GM23248 (cell line): ENCODE results near the gene BCL7C. TPM values are rescaled to one million over a fixed set of nuclear protein-coding genes. Genes with fewer than 3 reads are reported as not detected.

Experiments
- DNase-seq: peaks from one replicate; pipeline ENCODE4 v3.0.0-alpha.2; 2015
- H2AFZ ChIP-seq: fragments of 200-600 bp; sonication (generic); 2 replicates; pipeline ENCODE4 v1.6.1; 2016; ENCODE audit warnings: antibody characterized with exemption
- H3F3A ChIP-seq: fragments of 200-600 bp; sonication (generic); 2 replicates; pipeline ENCODE4 v1.6.1; 2016; ENCODE audit warnings: mild to moderate bottlenecking, antibody characterized with exemption, mixed run types; ENCODE audit not compliant: insufficient read depth
- H3K27ac ChIP-seq: fragments of 200-600 bp; sonication (generic); 2 replicates; pipeline ENCODE4 v1.5.1; 2016; ENCODE audit warnings: mild to moderate bottlenecking
- H3K27me3 ChIP-seq: fragments of 200-600 bp; sonication (generic); replicated peaks from 2 replicates; pipeline ENCODE4 v1.6.1; 2016; ENCODE audit warnings: mild to moderate bottlenecking; ENCODE audit not compliant: insufficient read depth
- H3K36me3 ChIP-seq: fragments of 200-600 bp; sonication (generic); 2 replicates; pipeline ENCODE4 v1.6.1; 2016; ENCODE audit warnings: low read depth, mild to moderate bottlenecking
- H3K4me1 ChIP-seq: fragments of 200-600 bp; sonication (generic); 2 replicates; pipeline ENCODE4 v1.6.1; 2016; ENCODE audit warnings: mild to moderate bottlenecking; ENCODE audit not compliant: insufficient read depth
- H3K4me2 ChIP-seq: fragments of 200-600 bp; sonication (generic); one replicate; pipeline ENCODE4 v1.6.1; 2016; ENCODE audit warnings: mild to moderate bottlenecking; ENCODE audit not compliant: unreplicated experiment
- H3K4me3 ChIP-seq: fragments of 200-600 bp; sonication (generic); 2 replicates; pipeline ENCODE4 v1.5.1; 2016; ENCODE audit warnings: mild to moderate bottlenecking
- H3K79me2 ChIP-seq: fragments of 200-600 bp; sonication (generic); 2 replicates; pipeline ENCODE4 v1.6.1; 2016; ENCODE audit warnings: mild to moderate bottlenecking; ENCODE audit not compliant: insufficient read depth
- H3K9ac ChIP-seq: fragments of 200-600 bp; sonication (generic); 2 replicates; pipeline ENCODE4 v1.6.1; 2016; ENCODE audit warnings: mild to moderate bottlenecking
- H3K9me2 ChIP-seq: fragments of 200-600 bp; sonication (generic); 2 replicates; pipeline ENCODE4 v1.6.1; 2016; ENCODE audit warnings: mixed run types, mild to moderate bottlenecking, moderate library complexity; ENCODE audit not compliant: insufficient read depth
- H3K9me3 ChIP-seq: fragments of 200-600 bp; sonication (generic); one replicate; pipeline ENCODE4 v1.6.1; 2017; ENCODE audit warnings: low read depth
- H4K20me1 ChIP-seq: fragments of 200-600 bp; sonication (generic); 2 replicates; pipeline ENCODE4 v1.6.0; 2016; ENCODE audit not compliant: insufficient read depth
- EZH2 ChIP-seq: fragments of 200-600 bp; sonication (generic); IDR thresholded peaks from 2 replicates; pipeline ENCODE4 v1.6.1; 2018; ENCODE audit warnings: antibody characterized with exemption, mild to moderate bottlenecking; ENCODE audit not compliant: insufficient read depth, poor library complexity, severe bottlenecking
- EZH2phosphoT487 ChIP-seq: fragments of 200-600 bp; sonication (generic); IDR thresholded peaks from 2 replicates; pipeline ENCODE4 v1.6.1; 2018; ENCODE audit warnings: antibody characterized with exemption, moderate library complexity, mild to moderate bottlenecking, low read depth; ENCODE audit not compliant: insufficient read depth
- WGBS, 2 experiments: methylation state at CpG; one replicate each; pipeline ENCODE4 v1.1.6; 2015 to 2017; ENCODE audit warnings: low lambda C conversion rate in 2 of 2, low coverage in 1 of 2; ENCODE audit errors: missing lambda C conversion rate in 2 of 2; 5-methylcytosine and 5-hydroxymethylcytosine counted together
- in situ Hi-C: fragments of 300-500 bp; cut with MboI; formaldehyde crosslinking; loops from 2 replicates; pipeline ENCODE4 v1.15.0; 2020
- polyA plus RNA-seq: library from polyadenylated mRNA; unstranded; fragments of >200 nt; fragmentation: Nextera tagmentation; extraction: Ambion mirVana; gene quantifications from 2 replicates; pipeline ENCODE4 v1.2.1, GENCODE V29; 2016
- total RNA-seq: library from RNA; depleted of rRNA; stranded (reverse); fragments of >200 nt; shearing (Covaris generic); gene quantifications from 2 replicates; pipeline ENCODE4 v1.2.3, GENCODE V29; 2014

The BCL7C gene
- total and polyA plus RNA-seq, 2 experiments from 2014 or later = 62.5 to 77.1 TPM

DNA sequence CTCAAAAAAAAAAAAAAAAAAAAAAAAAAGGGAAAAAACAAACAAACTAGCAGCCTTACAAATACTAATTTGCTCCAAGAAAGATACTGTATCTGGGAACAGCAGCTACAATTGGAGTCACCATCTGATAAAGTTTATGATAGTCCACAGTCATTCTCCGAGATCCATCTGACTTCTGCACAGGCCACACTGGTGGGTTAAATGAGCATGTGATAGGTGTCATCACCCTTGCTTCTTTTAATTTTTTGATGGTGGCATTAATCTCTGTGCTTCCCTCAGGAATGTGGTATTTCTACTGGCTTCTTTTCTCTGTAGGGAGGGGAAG lies 49.6 kb downstream of the BCL7C start:
- H4K20me1 ChIP-seq = no peaks in the 10 kb centered on the region
- H3F3A ChIP-seq = 0 out of 2 replicates have a peak, but pooled peaks cover 9% of the 10 kb centered on the region
- H3K27ac ChIP-seq = no peak overlapping the region
- no peak for DNase-seq
- H3K9ac ChIP-seq = no peak overlapping the region
- in situ Hi-C loops = loop anchor here (5.0 kb wide), 1 partner anchor 73 kb away; no protein-coding TSS in a partner anchor
- TF ChIP-seq EZH2phosphoT487 = no peak
- 44 to 50% methylated on average over 1 of the region's 1 CpG for whole genome bisulfite sequencing, 2 experiments
- peaks cover 6% of the 10 kb centered on the region; the same call in 1 of the 2 replicates for H3K4me1 ChIP-seq
- no peaks in the 10 kb centered on the region for H3K36me3 ChIP-seq
- H3K4me2 ChIP-seq = no peak overlapping the region
- H3K79me2 ChIP-seq = no peaks in the 10 kb centered on the region
- H3K4me3 ChIP-seq = no peak overlapping the region
- H3K27me3 ChIP-seq = no peaks in the 10 kb centered on the region
- H2AFZ ChIP-seq = no peak overlapping the region
- no peaks in the 10 kb centered on the region for H3K9me3 ChIP-seq
- H3K9me2 ChIP-seq = no peaks in the 10 kb centered on the region

DNA sequence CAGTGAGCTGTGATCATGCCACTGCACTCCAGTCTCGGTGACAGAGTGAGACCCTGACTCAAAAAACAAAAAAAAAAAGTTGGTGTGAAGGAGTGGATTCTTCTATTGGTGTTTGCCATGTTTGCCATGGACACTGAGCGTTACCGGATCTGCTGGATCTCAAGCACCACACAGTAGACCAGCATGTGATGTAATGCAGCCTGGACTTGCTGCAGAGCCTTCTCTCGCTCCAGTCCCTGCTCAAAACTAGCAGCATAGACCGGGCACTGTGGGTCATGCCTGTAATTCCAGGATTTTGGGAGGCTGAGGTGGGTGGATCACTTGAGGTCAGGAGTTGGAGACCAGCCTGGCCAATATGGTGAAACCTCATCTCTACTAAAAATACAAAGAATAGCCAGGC lies 50.4 kb downstream of the BCL7C start:
- no peak for DNase-seq
- Histone ChIP-seq H3K79me2 (no peaks in the 10 kb centered on the region), H3F3A (0 out of 2 replicates have a peak, but pooled peaks cover 9% of the 10 kb centered on the region), H3K4me3 (no peak overlapping the region), H3K9ac (no peak overlapping the region), H3K27ac (no peak overlapping the region), H3K27me3 (no peaks in the 10 kb centered on the region), H3K4me1 (peaks cover 6% of the 10 kb centered on the region; the same call in 1 of the 2 replicates), H4K20me1 (no peaks in the 10 kb centered on the region), H3K4me2 (no peak overlapping the region), H3K9me2 (no peaks in the 10 kb centered on the region), H2AFZ (no peak overlapping the region), H3K9me3 (no peaks in the 10 kb centered on the region), H3K36me3 (no peaks in the 10 kb centered on the region)
- in situ Hi-C loops = loop anchor here (5.0 kb wide), 1 partner anchor 74 kb away; no protein-coding TSS in a partner anchor
- no peak for TF ChIP-seq EZH2
- TF ChIP-seq EZH2phosphoT487 = no peak
- 71 to 73% methylated on average over 5 of the region's 5 CpGs for WGBS, 2 experiments

DNA sequence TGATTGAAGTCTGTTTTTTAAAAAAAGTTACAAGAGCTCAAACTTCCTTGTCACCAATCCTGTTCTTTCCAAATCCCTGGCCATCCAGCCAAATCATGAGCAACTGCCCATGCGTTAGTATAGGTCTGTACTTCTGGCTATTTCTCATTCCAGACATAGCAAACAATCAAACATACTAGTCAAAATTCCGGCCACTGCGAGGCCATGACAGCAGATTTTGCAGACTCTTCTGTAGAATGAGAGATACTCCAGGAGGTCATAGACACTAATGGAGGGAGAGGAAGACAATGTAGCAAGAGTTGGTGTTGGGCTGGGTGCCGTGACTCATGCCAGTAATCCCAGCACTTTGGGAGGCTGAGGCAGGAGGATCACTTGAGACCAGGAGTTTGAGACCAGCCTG lies 50.9 kb downstream of the BCL7C start:
- H4K20me1 ChIP-seq = no peaks in the 10 kb centered on the region
- 85 to 91% methylated on average over 4 of the region's 4 CpGs for WGBS, 2 experiments
- in situ Hi-C loops = loop anchor here (5.0 kb wide), 1 partner anchor 74 kb away; no protein-coding TSS in a partner anchor
- no peak overlapping the region for H3K27ac ChIP-seq
- no peaks in the 10 kb centered on the region for H3K9me3 ChIP-seq
- no peak overlapping the region for H3K9ac ChIP-seq
- H3K4me2 ChIP-seq = no peak overlapping the region
- no peaks in the 10 kb centered on the region for H3K27me3 ChIP-seq
- H3K36me3 ChIP-seq = no peaks in the 10 kb centered on the region
- no peak overlapping the region for H2AFZ ChIP-seq
- H3K79me2 ChIP-seq = no peaks in the 10 kb centered on the region
- H3K4me1 ChIP-seq = peaks cover 6% of the 10 kb centered on the region; the same call in 1 of the 2 replicates
- H3F3A ChIP-seq = 0 out of 2 replicates have a peak, but pooled peaks cover 9% of the 10 kb centered on the region
- no peak for TF ChIP-seq EZH2
- TF ChIP-seq EZH2phosphoT487 = no peak
- H3K4me3 ChIP-seq = no peak overlapping the region
- DNase-seq = no peak
- no peaks in the 10 kb centered on the region for H3K9me2 ChIP-seq

DNA sequence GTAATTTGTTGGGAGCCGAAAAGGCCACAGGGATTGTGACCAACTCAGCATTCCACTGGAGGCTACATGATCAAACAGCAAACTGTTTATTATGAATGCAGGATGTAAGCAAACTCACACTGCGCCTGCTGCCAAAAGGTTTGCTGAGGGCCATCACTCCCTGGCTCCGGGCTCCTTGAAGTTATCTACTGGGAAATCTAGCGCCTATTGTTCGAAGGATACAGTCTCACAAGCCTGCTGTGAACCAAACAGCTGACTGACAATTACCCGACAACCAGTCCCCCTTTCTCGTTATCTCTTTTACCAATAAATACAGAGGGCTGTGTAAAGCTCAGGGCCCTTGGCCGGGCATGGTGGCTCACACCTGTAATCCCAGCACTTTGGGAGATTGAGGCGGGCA lies 52.5 kb downstream of the BCL7C start:
- H3K4me3 ChIP-seq = no peak overlapping the region
- H3K9ac ChIP-seq = no peak overlapping the region
- in situ Hi-C loops = loop anchor here (5.0 kb wide), 1 partner anchor 76 kb away; no protein-coding TSS in a partner anchor
- WGBS, 2 experiments = 92 to 98% methylated on average over 9 of the region's 9 CpGs
- no peaks in the 10 kb centered on the region for H4K20me1 ChIP-seq
- no peak overlapping the region for H3K27ac ChIP-seq
- no peak for DNase-seq
- no peaks in the 10 kb centered on the region for H3K27me3 ChIP-seq
- no peak overlapping the region for H3K4me2 ChIP-seq
- H3K79me2 ChIP-seq = no peaks in the 10 kb centered on the region
- no peaks in the 10 kb centered on the region for H3K9me2 ChIP-seq
- TF ChIP-seq EZH2phosphoT487 = no peak
- no peak for TF ChIP-seq EZH2
- no peak overlapping the region for H2AFZ ChIP-seq
- H3K36me3 ChIP-seq = no peaks in the 10 kb centered on the region
- peaks cover 6% of the 10 kb centered on the region; the same call in 1 of the 2 replicates for H3K4me1 ChIP-seq
- H3F3A ChIP-seq = 0 out of 2 replicates have a peak, but pooled peaks cover 9% of the 10 kb centered on the region
- H3K9me3 ChIP-seq = no peaks in the 10 kb centered on the region

DNA sequence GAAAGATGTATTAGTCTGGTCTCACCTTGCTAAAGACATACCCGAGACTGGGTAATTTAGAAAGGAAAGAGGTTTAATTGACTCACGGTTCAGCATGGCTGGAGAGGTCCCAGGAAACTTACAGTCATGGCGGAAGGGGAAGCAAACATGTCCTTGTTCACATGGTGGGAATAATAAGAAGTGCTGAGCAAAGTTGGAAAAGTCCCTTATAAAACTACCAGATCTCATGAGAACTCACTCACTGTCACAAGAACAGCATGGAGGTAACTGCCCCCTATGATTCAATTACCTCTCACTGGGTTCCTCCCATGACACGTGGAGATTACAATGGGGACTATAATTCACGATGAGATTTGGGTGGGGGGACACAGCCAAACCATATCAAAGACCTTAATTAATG lies 53.3 kb downstream of the BCL7C start:
- Histone ChIP-seq H3K27me3 (no peaks in the 10 kb centered on the region), H3K9me3 (no peaks in the 10 kb centered on the region), H3K36me3 (no peaks in the 10 kb centered on the region), H3K27ac (no peak overlapping the region), H3K9me2 (no peaks in the 10 kb centered on the region), H4K20me1 (no peaks in the 10 kb centered on the region), H2AFZ (no peak overlapping the region), H3K4me1 (peaks cover 6% of the 10 kb centered on the region; the same call in 1 of the 2 replicates), H3K4me3 (no peak overlapping the region), H3K79me2 (no peaks in the 10 kb centered on the region), H3K9ac (no peak overlapping the region), H3F3A (0 out of 2 replicates have a peak, but pooled peaks cover 8% of the 10 kb centered on the region), H3K4me2 (no peak overlapping the region)
- DNase-seq = no peak
- WGBS, 2 experiments = 66 to 70% methylated on average over 5 of the region's 5 CpGs
- in situ Hi-C loops = loop anchor here (5.0 kb wide), 1 partner anchor 77 kb away; no protein-coding TSS in a partner anchor
- TF ChIP-seq EZH2 = no peak
- TF ChIP-seq EZH2phosphoT487 = no peak
